Measurements from ENCODE around the gene FRS3. TPM values are rescaled to one million over a fixed set of nuclear protein-coding genes. Genes with fewer than 3 reads are reported as not detected.
A peak's percentile ranks its signal among the peaks of the same experiment; 100 is the strongest.

The FRS3 gene
- total and polyA plus RNA-seq, 2 of the 13 experiments (the other 11 are each of a cell fraction or from before 2014, with no cell fraction given), result 3.0 to 7.4 TPM

DNA sequence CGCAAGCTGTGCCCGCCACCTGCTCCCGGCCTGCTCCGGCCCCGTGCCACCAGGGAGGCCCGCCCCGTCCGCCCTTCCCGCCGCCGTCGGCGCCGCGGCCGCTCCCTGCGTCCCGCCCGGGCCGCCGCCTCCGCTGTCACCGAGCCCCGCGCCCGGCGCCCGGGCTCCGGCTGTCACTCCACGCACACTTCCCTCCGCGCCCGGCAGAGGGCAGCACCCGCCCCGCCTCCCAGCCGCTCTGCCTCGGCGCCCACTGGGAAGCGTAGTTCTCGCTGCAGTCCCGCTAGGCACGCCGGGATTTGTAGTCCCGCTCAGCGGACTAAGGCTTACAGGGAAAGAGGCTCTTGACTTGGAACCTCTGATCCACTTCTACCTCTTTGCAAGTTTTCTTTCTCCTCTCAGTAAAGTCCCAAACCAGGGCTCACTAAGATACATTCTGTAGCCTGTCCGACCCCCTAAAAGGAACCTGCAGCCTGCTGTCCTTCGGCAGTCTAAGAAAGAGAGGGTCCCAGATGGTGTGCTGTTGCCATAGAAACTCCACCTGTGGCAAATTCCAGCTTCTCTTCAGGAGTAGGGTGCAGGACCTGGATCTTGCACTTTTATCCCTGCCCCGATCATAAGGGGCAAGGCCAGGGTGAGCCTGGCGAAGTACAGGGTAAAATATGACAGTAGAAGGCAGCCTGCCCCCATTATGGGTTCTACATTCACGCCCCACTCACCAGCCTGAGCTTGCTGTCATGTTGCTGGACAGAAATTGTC is 44.1 kb downstream of the FRS3 start, which contains the start of gene TFEB (continued):
- TF ChIP-seq, protein P1, sequence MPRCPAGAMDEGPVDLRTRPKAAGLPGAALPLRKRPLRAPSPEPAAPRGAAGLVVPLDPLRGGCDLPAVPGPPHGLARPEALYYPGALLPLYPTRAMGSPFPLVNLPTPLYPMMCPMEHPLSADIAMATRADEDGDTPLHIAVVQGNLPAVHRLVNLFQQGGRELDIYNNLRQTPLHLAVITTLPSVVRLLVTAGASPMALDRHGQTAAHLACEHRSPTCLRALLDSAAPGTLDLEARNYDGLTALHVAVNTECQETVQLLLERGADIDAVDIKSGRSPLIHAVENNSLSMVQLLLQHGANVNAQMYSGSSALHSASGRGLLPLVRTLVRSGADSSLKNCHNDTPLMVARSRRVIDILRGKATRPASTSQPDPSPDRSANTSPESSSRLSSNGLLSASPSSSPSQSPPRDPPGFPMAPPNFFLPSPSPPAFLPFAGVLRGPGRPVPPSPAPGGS (CRISPR knock-in tag; IDR thresholded peaks at IDR 0.05), result no peak
- TF ChIP-seq FOXO1 (CRISPR knock-in tag; IDR thresholded peaks at IDR 0.05) (peak; percentile 73; the same call in 1 of the 2 replicates), TBL1XR1 (IDR thresholded peaks at IDR 0.05; ENCODE audit: borderline replicate concordance, low read length, partially characterized antibody) (peak; percentile 79), TCF12 (IDR thresholded peaks at IDR 0.05) (no peak), TCF12 (CRISPR knock-in tag; IDR thresholded peaks at IDR 0.05) (no peak; the same call in 1 of the 2 replicates), AKAP8 (CRISPR knock-in tag; IDR thresholded peaks at IDR 0.05) (peak; percentile 52; the same call in 1 of the 2 replicates), BRCA1 (CRISPR knock-in tag; IDR thresholded peaks at IDR 0.05) (0 out of 2 replicates have a peak, but pooled peaks have one; percentile 60), CENPX (CRISPR knock-in tag; IDR thresholded peaks at IDR 0.05) (no peak), ARNT (IDR thresholded peaks at IDR 0.05) (no peak), SIN3A (IDR thresholded peaks at IDR 0.05; ENCODE audit: borderline replicate concordance, low read depth, low read length) (peak; percentile 89; the same call in 1 of the 2 replicates), ZNF766 (CRISPR knock-in tag; IDR thresholded peaks at IDR 0.05; ENCODE audit: borderline replicate concordance) (no peak), SRSF1 (optimal IDR thresholded peaks at IDR 0.05; ENCODE audit: low read depth, low read length) (no peak), ZNF792 (CRISPR knock-in tag; IDR thresholded peaks at IDR 0.05) (peak; percentile 75; the same call in 1 of the 2 replicates)
- TF ChIP-seq, protein P2, sequence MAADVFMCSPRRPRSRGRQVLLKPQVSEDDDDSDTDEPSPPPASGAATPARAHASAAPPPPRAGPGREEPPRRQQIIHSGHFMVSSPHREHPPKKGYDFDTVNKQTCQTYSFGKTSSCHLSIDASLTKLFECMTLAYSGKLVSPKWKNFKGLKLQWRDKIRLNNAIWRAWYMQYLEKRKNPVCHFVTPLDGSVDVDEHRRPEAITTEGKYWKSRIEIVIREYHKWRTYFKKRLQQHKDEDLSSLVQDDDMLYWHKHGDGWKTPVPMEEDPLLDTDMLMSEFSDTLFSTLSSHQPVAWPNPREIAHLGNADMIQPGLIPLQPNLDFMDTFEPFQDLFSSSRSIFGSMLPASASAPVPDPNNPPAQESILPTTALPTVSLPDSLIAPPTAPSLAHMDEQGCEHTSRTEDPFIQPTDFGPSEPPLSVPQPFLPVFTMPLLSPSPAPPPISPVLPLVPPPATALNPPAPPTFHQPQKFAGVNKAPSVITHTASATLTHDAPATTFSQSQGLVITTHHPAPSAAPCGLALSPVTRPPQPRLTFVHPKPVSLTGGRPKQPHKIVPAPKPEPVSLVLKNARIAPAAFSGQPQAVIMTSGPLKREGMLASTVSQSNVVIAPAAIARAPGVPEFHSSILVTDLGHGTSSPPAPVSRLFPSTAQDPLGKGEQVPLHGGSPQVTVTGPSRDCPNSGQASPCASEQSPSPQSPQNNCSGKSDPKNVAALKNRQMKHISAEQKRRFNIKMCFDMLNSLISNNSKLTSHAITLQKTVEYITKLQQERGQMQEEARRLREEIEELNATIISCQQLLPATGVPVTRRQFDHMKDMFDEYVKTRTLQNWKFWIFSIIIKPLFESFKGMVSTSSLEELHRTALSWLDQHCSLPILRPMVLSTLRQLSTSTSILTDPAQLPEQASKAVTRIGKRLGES (CRISPR knock-in tag; IDR thresholded peaks at IDR 0.05; ENCODE audit: borderline replicate concordance), result no peak
- TF ChIP-seq, protein P3, sequence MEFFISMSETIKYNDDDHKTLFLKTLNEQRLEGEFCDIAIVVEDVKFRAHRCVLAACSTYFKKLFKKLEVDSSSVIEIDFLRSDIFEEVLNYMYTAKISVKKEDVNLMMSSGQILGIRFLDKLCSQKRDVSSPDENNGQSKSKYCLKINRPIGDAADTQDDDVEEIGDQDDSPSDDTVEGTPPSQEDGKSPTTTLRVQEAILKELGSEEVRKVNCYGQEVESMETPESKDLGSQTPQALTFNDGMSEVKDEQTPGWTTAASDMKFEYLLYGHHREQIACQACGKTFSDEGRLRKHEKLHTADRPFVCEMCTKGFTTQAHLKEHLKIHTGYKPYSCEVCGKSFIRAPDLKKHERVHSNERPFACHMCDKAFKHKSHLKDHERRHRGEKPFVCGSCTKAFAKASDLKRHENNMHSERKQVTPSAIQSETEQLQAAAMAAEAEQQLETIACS (CRISPR knock-in tag; IDR thresholded peaks at IDR 0.05), result peak; percentile 17; the same call in 1 of the 2 replicates
- TF ChIP-seq, protein P4, sequence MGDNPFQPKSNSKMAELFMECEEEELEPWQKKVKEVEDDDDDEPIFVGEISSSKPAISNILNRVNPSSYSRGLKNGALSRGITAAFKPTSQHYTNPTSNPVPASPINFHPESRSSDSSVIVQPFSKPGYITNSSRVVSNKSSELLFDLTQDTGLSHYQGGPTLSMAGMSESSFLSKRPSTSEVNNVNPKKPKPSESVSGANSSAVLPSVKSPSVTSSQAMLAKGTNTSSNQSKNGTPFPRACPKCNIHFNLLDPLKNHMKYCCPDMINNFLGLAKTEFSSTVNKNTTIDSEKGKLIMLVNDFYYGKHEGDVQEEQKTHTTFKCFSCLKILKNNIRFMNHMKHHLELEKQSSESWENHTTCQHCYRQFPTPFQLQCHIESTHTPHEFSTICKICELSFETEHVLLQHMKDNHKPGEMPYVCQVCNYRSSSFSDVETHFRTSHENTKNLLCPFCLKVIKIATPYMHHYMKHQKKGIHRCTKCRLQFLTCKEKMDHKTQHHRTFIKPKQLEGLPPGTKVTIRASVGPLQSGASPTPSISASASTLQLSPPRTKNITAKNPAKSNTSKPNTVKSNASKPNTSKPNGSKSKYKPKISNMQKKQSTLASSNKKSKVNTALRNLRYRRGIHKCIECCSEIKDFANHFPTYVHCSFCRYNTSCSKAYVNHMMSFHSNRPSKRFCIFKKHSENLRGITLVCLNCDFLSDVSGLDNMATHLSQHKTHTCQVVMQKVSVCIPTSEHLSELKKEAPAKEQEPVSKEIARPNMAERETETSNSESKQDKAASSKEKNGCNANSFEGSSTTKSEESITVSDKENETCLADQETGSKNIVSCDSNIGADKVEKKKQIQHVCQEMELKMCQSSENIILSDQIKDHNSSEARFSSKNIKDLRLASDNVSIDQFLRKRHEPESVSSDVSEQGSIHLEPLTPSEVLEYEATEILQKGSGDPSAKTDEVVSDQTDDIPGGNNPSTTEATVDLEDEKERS (CRISPR knock-in tag; IDR thresholded peaks at IDR 0.05), result peak; percentile 77; the same call in 1 of the 2 replicates
- TF ChIP-seq, protein P5, sequence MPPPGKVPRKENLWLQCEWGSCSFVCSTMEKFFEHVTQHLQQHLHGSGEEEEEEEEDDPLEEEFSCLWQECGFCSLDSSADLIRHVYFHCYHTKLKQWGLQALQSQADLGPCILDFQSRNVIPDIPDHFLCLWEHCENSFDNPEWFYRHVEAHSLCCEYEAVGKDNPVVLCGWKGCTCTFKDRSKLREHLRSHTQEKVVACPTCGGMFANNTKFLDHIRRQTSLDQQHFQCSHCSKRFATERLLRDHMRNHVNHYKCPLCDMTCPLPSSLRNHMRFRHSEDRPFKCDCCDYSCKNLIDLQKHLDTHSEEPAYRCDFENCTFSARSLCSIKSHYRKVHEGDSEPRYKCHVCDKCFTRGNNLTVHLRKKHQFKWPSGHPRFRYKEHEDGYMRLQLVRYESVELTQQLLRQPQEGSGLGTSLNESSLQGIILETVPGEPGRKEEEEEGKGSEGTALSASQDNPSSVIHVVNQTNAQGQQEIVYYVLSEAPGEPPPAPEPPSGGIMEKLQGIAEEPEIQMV (CRISPR knock-in tag; IDR thresholded peaks at IDR 0.05; ENCODE audit: low read depth), result 0 out of 2 replicates have a peak, but pooled peaks have one; percentile 61
- TF ChIP-seq, protein P6, sequence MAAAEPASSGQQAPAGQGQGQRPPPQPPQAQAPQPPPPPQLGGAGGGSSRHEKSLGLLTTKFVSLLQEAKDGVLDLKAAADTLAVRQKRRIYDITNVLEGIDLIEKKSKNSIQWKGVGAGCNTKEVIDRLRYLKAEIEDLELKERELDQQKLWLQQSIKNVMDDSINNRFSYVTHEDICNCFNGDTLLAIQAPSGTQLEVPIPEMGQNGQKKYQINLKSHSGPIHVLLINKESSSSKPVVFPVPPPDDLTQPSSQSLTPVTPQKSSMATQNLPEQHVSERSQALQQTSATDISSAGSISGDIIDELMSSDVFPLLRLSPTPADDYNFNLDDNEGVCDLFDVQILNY (CRISPR knock-in tag; conservative IDR thresholded peaks at IDR 0.05), result peak; percentile 81; the same call in 1 of the 2 replicates
